Heart left ventricle (tissue), 16 donors: Measurements from ENCODE around the gene HOXB1. TPM values are rescaled to one million over a fixed set of nuclear protein-coding genes. Genes with fewer than 3 reads are reported as not detected.

Experiments used
- ATAC-seq, 4 donors: fragments of 200-7000 bp; cut with Tn5 transposase; one replicate each; pipeline ENCODE4 v1.9.1; 2020 to 2022; ENCODE audit warnings: moderate library complexity in 4 of 4, mild to moderate bottlenecking in 3 of 4, moderate number of reproducible peaks in 1 of 4
- DNase-seq, 5 donors: peaks; one replicate each; pipeline ENCODE4 v3.0.0-alpha.2; 2020
- H3K27ac ChIP-seq, 12 donors: fragments of 200-600 bp; sonication (generic) in 4 of 12; one replicate each; pipeline versions ENCODE4 v1.5.0 to v1.8.0; 2016 to 2022; ENCODE audit warnings: mild to moderate bottlenecking in 2 of 12
- H3K27me3 ChIP-seq, 9 donors: fragments of 200-600 bp; sonication (generic) in 2 of 9; one replicate each; pipeline versions ENCODE4 v1.5.1 to v1.8.0; 2016 to 2022; ENCODE audit warnings: mild to moderate bottlenecking in 3 of 9
- H3K36me3 ChIP-seq, 9 donors: fragments of 200-600 bp; sonication (generic) in 2 of 9; one replicate each; pipeline versions ENCODE4 v1.5.0 to v1.8.0; 2018 to 2022; ENCODE audit warnings: mild to moderate bottlenecking in 2 of 9
- H3K4me1 ChIP-seq, 12 donors: fragments of 200-600 bp; sonication (generic) in 4 of 12; one replicate each; pipeline versions ENCODE4 v1.5.0 to v1.8.0; 2016 to 2022; ENCODE audit warnings: mild to moderate bottlenecking in 3 of 12
- H3K4me3 ChIP-seq, 12 donors: fragments of 200-600 bp; sonication (generic) in 4 of 12; one replicate each; pipeline versions ENCODE4 v1.5.0 to v1.8.0; 2017 to 2022; ENCODE audit warnings: mild to moderate bottlenecking in 9 of 12, moderate library complexity in 4 of 12
- H3K9me3 ChIP-seq, 12 donors: fragments of 200-600 bp; sonication (generic) in 4 of 12; one replicate each; pipeline versions ENCODE4 v1.5.0 to v1.8.0; 2016 to 2022; ENCODE audit warnings: mild to moderate bottlenecking in 1 of 12
- CTCF ChIP-seq, 12 donors: fragments of 200-600 bp; sonication (generic) in 4 of 12; IDR thresholded peaks; one replicate each; pipeline versions ENCODE4 v1.5.0 to v1.8.0; 2018 to 2022; ENCODE audit warnings: antibody characterized with exemption in 12 of 12, mild to moderate bottlenecking in 5 of 12
- POLR2A ChIP-seq, 2 donors: fragments of 450-650 bp; IDR thresholded peaks; one replicate each; pipeline ENCODE4 v1.6.1; 2017; ENCODE audit warnings: antibody characterized with exemption in 2 of 2, mild to moderate bottlenecking in 2 of 2, moderate library complexity in 2 of 2
- WGBS, 4 donors: extraction: QIAGEN DNeasy Blood & Tissue Kit in 2 of 4; methylation state at CpG; one replicate each; pipeline versions ENCODE4 v1.1.5 to v1.1.7; 2013 to 2018; 5-methylcytosine and 5-hydroxymethylcytosine counted together
- intact Hi-C, 10 donors: fragments of 100-400 bp; cut with DNase I; formaldehyde crosslinking; loops; one replicate each; pipeline versions ENCODE4 v1.11.1 to v1.14.2; 2022
- polyA plus RNA-seq, 2 donors: library from polyadenylated mRNA; stranded (reverse); fragments of 200-250 nt; gene quantifications; one replicate each; pipeline ENCODE4 v1.2.3, GENCODE V29; 2013
- total RNA-seq, 9 donors: library from RNA; depleted of rRNA in 2 of 9; stranded (reverse); fragments of >200 nt in 2 of 9; fragmentation: NEBNext Ultra II Directional in 3 of 9; extraction: Animal tissue kit (Norgen Biotek cat#: 25700) in 3 of 9; gene quantifications; one replicate each; pipeline versions ENCODE4 v1.1.0 to v1.2.4, GENCODE V29; 2016 to 2023
- donor health status: ischemic (EF 13 %, LVEDD 7.1; RV severe dilation, severe dysfunction).
- donor health status: healthy with polysubstance abuse.
- donor health status: DM: no; HTN: yes; CAD: no.
- donor health status: DM: no; HTN: no; CAD: no.
- donor health status: ischemic (EF 25% LVEDD 6.9; RV normal size, moderate dysfunction).
- donor health status: ischemic (EF 25% LVEDD 5.7; RV mildly dilated, moderate dysfunction).
- donor health status: healthy.
- donor health status: DM: yes; HTN: yes; CAD: no.
- donor health status: ischemic (EF 35%, LVEDD 5.7; RV mildly dilated, moderate dysfunction).
- donor health status: nonischemic (EF 11% LVEDD 7.7; RV severe dilation, severe dysfunction).
- donor health status: DM: yes; HTN: yes; CAD: no.
- donor health status: PGD.
- donor health status: ischemic (EF 29% LVEDD 5.4; RV normal size, mild dysfunction).
- donor health status: nonischemic (EF 23%, LVEDD 6.1; RV moderate dilation, normal function).

Gene HOXB1
- total and polyA plus RNA-seq, 11 donors, result not detected

- TF ChIP-seq CTCF (IDR thresholded peaks at IDR 0.05) (no peak), POLR2A (IDR thresholded peaks at IDR 0.05) (no peak)
- H3K27ac ChIP-seq, result no peak overlapping the region
- H3K4me1 ChIP-seq, result peaks cover 0 to 3% (median 0%) of the 10 kb centered on the region in 12 donors
- peaks cover 0 to 91% (median 47%) of the 10 kb centered on the region in 9 donors for H3K27me3 ChIP-seq
- no peaks in the 10 kb centered on the region for H3K36me3 ChIP-seq
- 69 to 81% (median 74%) methylated on average over 2 of the region's 2 CpGs for WGBS, 4 donors
- no peak overlapping the region for H3K4me3 ChIP-seq
- ATAC-seq (no peak), DNase-seq (no peak)
- intact Hi-C loops, result no loop called here
- no peaks in the 10 kb centered on the region for H3K9me3 ChIP-seq
These were observed 16.3 kb downstream of the HOXB1 start for GRCh38 chr17:48514477-48514876.

GRCh38 chr17:48513666-48514455 lies 16.9 kb downstream of the HOXB1 start:
- ATAC-seq (no peak), DNase-seq (no peak)
- no peak for TF ChIP-seq CTCF (IDR thresholded peaks at IDR 0.05)
- TF ChIP-seq POLR2A (IDR thresholded peaks at IDR 0.05), result no peak
- Histone ChIP-seq H3K4me3 (no peak overlapping the region), H3K27me3 (peaks cover 0 to 91% (median 43%) of the 10 kb centered on the region in 9 donors), H3K9me3 (no peaks in the 10 kb centered on the region), H3K4me1 (peaks cover 0 to 3% (median 0%) of the 10 kb centered on the region in 12 donors), H3K36me3 (no peaks in the 10 kb centered on the region), H3K27ac (peak overlapping the region in 1 of 12 donors; percentile 61)
- 31 to 44% (median 42%) methylated on average over 6 of the region's 6 CpGs for WGBS, 4 donors
- intact Hi-C loops, result no loop called here

- H3K4me1 ChIP-seq, result peaks cover 0 to 3% (median 0%) of the 10 kb centered on the region in 12 donors
- intact Hi-C loops, result no loop called here
These were observed 17.7 kb downstream of the HOXB1 start for GRCh38 chr17:48513097-48513496.

More at GRCh38 chr17:48513097-48513496, 17.7 kb downstream of the HOXB1 start:
- no peaks in the 10 kb centered on the region for H3K9me3 ChIP-seq
- ATAC-seq (no peak), DNase-seq (no peak)
- H3K27ac ChIP-seq, result peak overlapping the region in 1 of 12 donors; percentile 61
- H3K4me3 ChIP-seq, result no peak overlapping the region
- no peaks in the 10 kb centered on the region for H3K36me3 ChIP-seq
- TF ChIP-seq CTCF (IDR thresholded peaks at IDR 0.05), result no peak
- no peak for TF ChIP-seq POLR2A (IDR thresholded peaks at IDR 0.05)
- peaks cover 0 to 93% (median 49%) of the 10 kb centered on the region in 9 donors for H3K27me3 ChIP-seq
- WGBS, 4 donors, result 31 to 54% (median 42%) methylated on average over 7 of the region's 7 CpGs
